ENCODE results near the gene SERPINB12. TPM values are rescaled to one million over a fixed set of nuclear protein-coding genes. Genes with fewer than 3 reads are reported as not detected.

SERPINB12 gene
- total RNA-seq, 1 experiment from 2014 or later, result not detected

DNA sequence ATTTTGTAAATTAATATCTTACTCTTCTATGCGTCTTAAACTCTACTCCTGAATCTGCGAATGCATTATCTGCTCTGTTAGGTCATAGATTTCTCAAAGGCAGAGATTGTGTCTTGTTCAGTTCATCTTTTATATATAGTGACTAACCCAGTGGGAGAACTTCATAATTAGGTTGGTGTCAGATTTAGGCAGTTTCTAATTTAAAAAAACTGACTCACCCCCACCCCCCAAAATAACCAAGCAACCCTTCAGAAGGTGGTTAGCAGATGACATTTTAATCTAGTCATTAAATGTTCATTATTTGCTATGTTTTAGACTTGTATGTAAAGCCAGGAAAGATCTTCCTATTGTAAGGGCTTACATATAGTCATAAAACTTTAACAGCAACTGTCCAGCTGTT, 10.4 kb downstream of the SERPINB12 start:
- Histone ChIP-seq H3K27ac (ENCODE audit: low read length) (no peak overlapping the region), H3K27me3 (ENCODE audit: control insufficient read depth, insufficient read depth, low read length) (no peaks in the 10 kb centered on the region; the same call in 1 of the 2 replicates), H3K9me3 (ENCODE audit: control insufficient read depth, insufficient read depth, low read depth, low read length) (no peaks in the 10 kb centered on the region), H3K36me3 (ENCODE audit: control insufficient read depth, insufficient read depth, low read length) (no peaks in the 10 kb centered on the region), H3K4me3 (ENCODE audit: low read depth in 2 of 2, low read length in 2 of 2) (no peak overlapping the region), H3K4me1 (ENCODE audit: control insufficient read depth, insufficient read depth, low read length) (no peaks in the 10 kb centered on the region)
- BruUV-seq (replicated peaks), result no TSS peak
- ATAC-seq (no peak), DNase-seq (ENCODE audit: low read depth, low spot score) (no peak)
- TF ChIP-seq TCF7L2 (IDR thresholded peaks at IDR 0.05; ENCODE audit: low read depth, low read length), result no peak
- TF ChIP-seq, protein P1, sequence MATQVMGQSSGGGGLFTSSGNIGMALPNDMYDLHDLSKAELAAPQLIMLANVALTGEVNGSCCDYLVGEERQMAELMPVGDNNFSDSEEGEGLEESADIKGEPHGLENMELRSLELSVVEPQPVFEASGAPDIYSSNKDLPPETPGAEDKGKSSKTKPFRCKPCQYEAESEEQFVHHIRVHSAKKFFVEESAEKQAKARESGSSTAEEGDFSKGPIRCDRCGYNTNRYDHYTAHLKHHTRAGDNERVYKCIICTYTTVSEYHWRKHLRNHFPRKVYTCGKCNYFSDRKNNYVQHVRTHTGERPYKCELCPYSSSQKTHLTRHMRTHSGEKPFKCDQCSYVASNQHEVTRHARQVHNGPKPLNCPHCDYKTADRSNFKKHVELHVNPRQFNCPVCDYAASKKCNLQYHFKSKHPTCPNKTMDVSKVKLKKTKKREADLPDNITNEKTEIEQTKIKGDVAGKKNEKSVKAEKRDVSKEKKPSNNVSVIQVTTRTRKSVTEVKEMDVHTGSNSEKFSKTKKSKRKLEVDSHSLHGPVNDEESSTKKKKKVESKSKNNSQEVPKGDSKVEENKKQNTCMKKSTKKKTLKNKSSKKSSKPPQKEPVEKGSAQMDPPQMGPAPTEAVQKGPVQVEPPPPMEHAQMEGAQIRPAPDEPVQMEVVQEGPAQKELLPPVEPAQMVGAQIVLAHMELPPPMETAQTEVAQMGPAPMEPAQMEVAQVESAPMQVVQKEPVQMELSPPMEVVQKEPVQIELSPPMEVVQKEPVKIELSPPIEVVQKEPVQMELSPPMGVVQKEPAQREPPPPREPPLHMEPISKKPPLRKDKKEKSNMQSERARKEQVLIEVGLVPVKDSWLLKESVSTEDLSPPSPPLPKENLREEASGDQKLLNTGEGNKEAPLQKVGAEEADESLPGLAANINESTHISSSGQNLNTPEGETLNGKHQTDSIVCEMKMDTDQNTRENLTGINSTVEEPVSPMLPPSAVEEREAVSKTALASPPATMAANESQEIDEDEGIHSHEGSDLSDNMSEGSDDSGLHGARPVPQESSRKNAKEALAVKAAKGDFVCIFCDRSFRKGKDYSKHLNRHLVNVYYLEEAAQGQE (IDR thresholded peaks at IDR 0.05; ENCODE audit: insufficient read depth in 1 of 2, low read depth in 2 of 2, low read length in 1 of 2), result no peak
- TF ChIP-seq, protein P2, sequence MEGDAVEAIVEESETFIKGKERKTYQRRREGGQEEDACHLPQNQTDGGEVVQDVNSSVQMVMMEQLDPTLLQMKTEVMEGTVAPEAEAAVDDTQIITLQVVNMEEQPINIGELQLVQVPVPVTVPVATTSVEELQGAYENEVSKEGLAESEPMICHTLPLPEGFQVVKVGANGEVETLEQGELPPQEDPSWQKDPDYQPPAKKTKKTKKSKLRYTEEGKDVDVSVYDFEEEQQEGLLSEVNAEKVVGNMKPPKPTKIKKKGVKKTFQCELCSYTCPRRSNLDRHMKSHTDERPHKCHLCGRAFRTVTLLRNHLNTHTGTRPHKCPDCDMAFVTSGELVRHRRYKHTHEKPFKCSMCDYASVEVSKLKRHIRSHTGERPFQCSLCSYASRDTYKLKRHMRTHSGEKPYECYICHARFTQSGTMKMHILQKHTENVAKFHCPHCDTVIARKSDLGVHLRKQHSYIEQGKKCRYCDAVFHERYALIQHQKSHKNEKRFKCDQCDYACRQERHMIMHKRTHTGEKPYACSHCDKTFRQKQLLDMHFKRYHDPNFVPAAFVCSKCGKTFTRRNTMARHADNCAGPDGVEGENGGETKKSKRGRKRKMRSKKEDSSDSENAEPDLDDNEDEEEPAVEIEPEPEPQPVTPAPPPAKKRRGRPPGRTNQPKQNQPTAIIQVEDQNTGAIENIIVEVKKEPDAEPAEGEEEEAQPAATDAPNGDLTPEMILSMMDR (IDR thresholded peaks at IDR 0.05), result no peak
- TF ChIP-seq POLR2AphosphoS5 (IDR thresholded peaks at IDR 0.05; ENCODE audit: low read depth, low read length), result no peak
- TF ChIP-seq SIN3A (IDR thresholded peaks at IDR 0.05; ENCODE audit: borderline replicate concordance, insufficient read depth, low read depth, low read length), result no peak
- in situ Hi-C loops (cut with HindIII; ENCODE audit: low pct_unique_long_range_greater_than_20kb, low sequenced_read_pairs), result no loop called here
- intact Hi-C loops (cut with micrococcal nuclease; ENCODE audit: unreplicated experiment), result no loop called here
- ChIA-PET CTCF (no interaction called here), POLR2A (no interaction called here)

DNA sequence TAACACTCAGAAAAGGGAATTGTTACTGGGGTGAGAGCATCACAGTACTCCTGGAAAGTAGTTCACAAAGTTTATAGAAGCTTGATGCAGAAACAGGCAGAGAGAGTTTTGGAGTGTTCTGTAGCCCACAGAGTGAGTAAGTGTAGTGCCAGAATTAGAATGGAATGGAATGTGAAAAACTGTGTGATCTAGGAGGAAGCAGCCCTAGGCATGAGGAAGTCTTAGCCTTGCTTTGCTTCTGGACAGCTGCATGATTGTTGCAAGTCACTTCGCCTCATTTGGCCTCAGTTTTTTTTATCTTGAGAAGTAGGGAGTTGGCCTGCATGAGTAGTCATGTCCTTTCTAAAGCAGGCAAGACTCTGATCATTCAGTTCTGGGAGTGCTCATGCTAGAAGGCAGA, 10.9 kb downstream of the SERPINB12 start:
- no peak for TF ChIP-seq SIN3A (IDR thresholded peaks at IDR 0.05; ENCODE audit: borderline replicate concordance, insufficient read depth, low read depth, low read length)
- TF ChIP-seq, protein P1 (IDR thresholded peaks at IDR 0.05; ENCODE audit: insufficient read depth in 1 of 2, low read depth in 2 of 2, low read length in 1 of 2), result no peak
- TF ChIP-seq POLR2AphosphoS5 (IDR thresholded peaks at IDR 0.05; ENCODE audit: low read depth, low read length), result no peak
- TF ChIP-seq, protein P2 (IDR thresholded peaks at IDR 0.05), result no peak
- no peak for TF ChIP-seq TCF7L2 (IDR thresholded peaks at IDR 0.05; ENCODE audit: low read depth, low read length)
- BruUV-seq (replicated peaks), result no TSS peak
- Histone ChIP-seq H3K4me1 (ENCODE audit: control insufficient read depth, insufficient read depth, low read length) (no peaks in the 10 kb centered on the region), H3K27me3 (ENCODE audit: control insufficient read depth, insufficient read depth, low read length) (no peaks in the 10 kb centered on the region; the same call in 1 of the 2 replicates), H3K36me3 (ENCODE audit: control insufficient read depth, insufficient read depth, low read length) (no peaks in the 10 kb centered on the region), H3K4me3 (ENCODE audit: low read depth in 2 of 2, low read length in 2 of 2) (no peak overlapping the region), H3K27ac (ENCODE audit: low read length) (no peak overlapping the region), H3K9me3 (ENCODE audit: control insufficient read depth, insufficient read depth, low read depth, low read length) (no peaks in the 10 kb centered on the region)
- intact Hi-C loops (cut with micrococcal nuclease; ENCODE audit: unreplicated experiment), result no loop called here
- ChIA-PET CTCF (no interaction called here), POLR2A (no interaction called here)
- DNase-seq (ENCODE audit: low read depth, low spot score) (no peak), ATAC-seq (no peak)
- in situ Hi-C loops (cut with HindIII; ENCODE audit: low pct_unique_long_range_greater_than_20kb, low sequenced_read_pairs), result no loop called here
